Uterus (tissue), 2 donors: Measurements from ENCODE around the gene PLXNA4.

Experiments used
- CTCF ChIP-seq, 4 experiments: fragments of 200-600 bp in 2 of 4; fragments of 450-650 bp in 2 of 4; sonication (generic) in 2 of 4; IDR thresholded peaks; one replicate each; pipeline ENCODE4 v1.5.1; 2016 to 2019; ENCODE audit warnings: antibody characterized with exemption in 4 of 4, mild to moderate bottlenecking in 2 of 4, moderate library complexity in 1 of 4
- POLR2A ChIP-seq, 2 donors: fragments of 450-650 bp; IDR thresholded peaks; one replicate each; pipeline ENCODE4 v1.6.1; 2016; ENCODE audit warnings: antibody characterized with exemption in 2 of 2, mild to moderate bottlenecking in 1 of 2, moderate library complexity in 1 of 2

DNA sequence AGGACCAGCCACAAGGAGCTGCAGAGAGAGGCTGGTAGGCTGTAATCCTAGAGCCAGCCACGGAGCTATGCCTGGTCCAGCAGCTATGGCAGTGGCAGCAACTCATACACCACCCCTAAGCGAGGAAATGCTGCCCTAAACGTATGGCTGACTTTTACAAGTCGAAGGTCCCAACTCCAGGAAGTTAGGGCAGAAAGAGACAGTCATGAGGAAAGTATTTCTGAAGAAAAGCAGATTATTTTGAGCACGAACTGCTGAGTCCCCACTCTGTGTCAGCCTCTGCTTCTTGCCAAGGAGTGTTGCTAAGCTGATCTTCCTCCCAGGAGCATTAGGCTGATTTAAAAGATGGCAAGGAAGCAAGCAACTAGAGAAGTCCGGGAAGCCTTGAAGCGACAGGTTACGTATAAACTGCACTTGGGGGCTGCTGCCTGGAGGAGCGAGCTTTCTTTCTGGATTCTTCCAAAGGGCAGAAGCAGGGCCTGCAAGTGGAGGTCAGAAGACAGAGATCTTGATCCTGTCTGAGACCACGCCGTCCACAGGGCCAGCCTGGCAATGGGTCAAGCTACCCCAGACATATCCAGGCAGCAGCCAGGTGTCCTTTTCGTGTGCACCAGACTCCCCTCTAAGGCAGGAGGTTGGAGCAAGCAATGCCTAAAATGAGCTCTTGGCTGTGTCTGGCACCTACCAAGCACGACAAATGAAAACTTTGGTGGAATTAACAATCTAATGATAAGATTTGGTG lies 39.4 kb downstream of the PLXNA4 start:
- no peak for TF ChIP-seq CTCF (IDR thresholded peaks at IDR 0.05)
- TF ChIP-seq POLR2A (IDR thresholded peaks at IDR 0.05): no peak
